ENCODE measurements around the gene MAGT1.
A peak's percentile ranks its signal among the peaks of the same experiment; 100 is the strongest.

Gene MAGT1

GRCh38 chrX:77814210-77814609 is 81.0 kb downstream of the MAGT1 start:
- Histone ChIP-seq H3K4me3 (ENCODE audit: low read depth, low read length) (no peak overlapping the region), H3K27ac (no peak overlapping the region), H3K36me3 (replicated peaks) (no peaks in the 10 kb centered on the region), H3K27me3 (replicated peaks) (no peaks in the 10 kb centered on the region)
- in situ Hi-C loops (cut with HindIII; ENCODE audit: low pct_ligation_motif_present, low sequenced_read_pairs) = no loop called here
- DNase-seq = no peak
- no peak for TF ChIP-seq CTCF (IDR thresholded peaks at IDR 0.05; ENCODE audit: low read depth, low read length, missing control alignments)

- Histone ChIP-seq H3K36me3 (replicated peaks) (no peaks in the 10 kb centered on the region), H3K4me3 (ENCODE audit: low read depth, low read length) (no peak overlapping the region), H3K27ac (no peak overlapping the region), H3K27me3 (replicated peaks) (no peaks in the 10 kb centered on the region)
- in situ Hi-C loops (cut with HindIII; ENCODE audit: low pct_ligation_motif_present, low sequenced_read_pairs) = no loop called here
- no peak for TF ChIP-seq CTCF (IDR thresholded peaks at IDR 0.05; ENCODE audit: low read depth, low read length, missing control alignments)
- DNase-seq = no peak
These were observed 93.0 kb downstream of the MAGT1 start for GRCh38 chrX:77802201-77802600.

- in situ Hi-C loops (cut with HindIII; ENCODE audit: low pct_ligation_motif_present, low sequenced_read_pairs) = no loop called here
- Histone ChIP-seq H3K27me3 (replicated peaks) (no peaks in the 10 kb centered on the region), H3K36me3 (replicated peaks) (no peaks in the 10 kb centered on the region), H3K27ac (no peak overlapping the region), H3K4me3 (ENCODE audit: low read depth, low read length) (no peak overlapping the region)
- TF ChIP-seq CTCF (IDR thresholded peaks at IDR 0.05; ENCODE audit: low read depth, low read length, missing control alignments) = no peak
- DNase-seq = no peak
These were observed 100.1 kb downstream of the MAGT1 start for GRCh38 chrX:77795124-77795523.

- in situ Hi-C loops (cut with HindIII; ENCODE audit: low pct_ligation_motif_present, low sequenced_read_pairs) = no loop called here
These were observed 101.3 kb downstream of the MAGT1 start for GRCh38 chrX:77793946-77794345.

GRCh38 chrX:77788050-77788449 is 107.2 kb downstream of the MAGT1 start:
- Histone ChIP-seq H3K4me3 (ENCODE audit: low read depth, low read length) (no peak overlapping the region), H3K36me3 (replicated peaks) (no peaks in the 10 kb centered on the region), H3K27me3 (replicated peaks) (no peaks in the 10 kb centered on the region), H3K27ac (no peak overlapping the region)
- no peak for TF ChIP-seq CTCF (IDR thresholded peaks at IDR 0.05; ENCODE audit: low read depth, low read length, missing control alignments)
- in situ Hi-C loops (cut with HindIII; ENCODE audit: low pct_ligation_motif_present, low sequenced_read_pairs) = no loop called here
- DNase-seq = no peak

More at GRCh38 chrX:77793946-77794345, 101.3 kb downstream of the MAGT1 start:
- Histone ChIP-seq H3K27me3 (replicated peaks) (no peaks in the 10 kb centered on the region), H3K27ac (no peak overlapping the region), H3K36me3 (replicated peaks) (no peaks in the 10 kb centered on the region), H3K4me3 (ENCODE audit: low read depth, low read length) (no peak overlapping the region)
- TF ChIP-seq CTCF (IDR thresholded peaks at IDR 0.05; ENCODE audit: low read depth, low read length, missing control alignments) = no peak
- no peak for DNase-seq

- TF ChIP-seq CTCF (IDR thresholded peaks at IDR 0.05; ENCODE audit: low read depth, low read length, missing control alignments) = no peak
- Histone ChIP-seq H3K4me3 (ENCODE audit: low read depth, low read length) (peak overlapping the region; percentile 74), H3K27me3 (replicated peaks) (no peaks in the 10 kb centered on the region), H3K36me3 (replicated peaks) (no peaks in the 10 kb centered on the region), H3K27ac (peak overlapping the region; percentile 88)
- in situ Hi-C loops (cut with HindIII; ENCODE audit: low pct_ligation_motif_present, low sequenced_read_pairs) = no loop called here
- DNase-seq = no peak
These were observed 108.9 kb downstream of the MAGT1 start for GRCh38 chrX:77786365-77786680.
